Uterus (tissue), 4 donors: ENCODE measurements around the gene FOXP4. TPM values are rescaled to one million over a fixed set of nuclear protein-coding genes. Genes with fewer than 3 reads are reported as not detected.

ENCODE experiments used
- DNase-seq, 2 donors: peaks; one replicate each; pipeline ENCODE4 v3.0.0-alpha.2; 2019 to 2020
- H3K27ac ChIP-seq, 2 donors: fragments of 200-600 bp; sonication (generic); 1 replicate in 1 of 2; 2 replicates in 1 of 2; pipeline ENCODE4 v1.5.1; 2016 to 2018
- H3K27me3 ChIP-seq, 2 donors: fragments of 200-600 bp; sonication (generic); one replicate each; pipeline ENCODE4 v1.5.1; 2018 to 2019; ENCODE audit warnings: control low read depth in 1 of 2
- H3K36me3 ChIP-seq, 2 donors: fragments of 200-600 bp; sonication (generic); one replicate each; pipeline ENCODE4 v1.5.1; 2019; ENCODE audit warnings: control low read depth in 1 of 2
- H3K4me1 ChIP-seq, 2 donors: fragments of 200-600 bp; sonication (generic); one replicate each; pipeline ENCODE4 v1.5.1; 2018 to 2019; ENCODE audit warnings: control low read depth in 1 of 2
- H3K4me3 ChIP-seq, 2 donors: fragments of 200-600 bp; sonication (generic); 1 replicate in 1 of 2; 2 replicates in 1 of 2; pipeline ENCODE4 v1.5.1; 2018 to 2019; ENCODE audit warnings: mild to moderate bottlenecking in 1 of 2
- H3K9me3 ChIP-seq, 2 donors: fragments of 200-600 bp; sonication (generic); one replicate each; pipeline ENCODE4 v1.5.1; 2019; ENCODE audit warnings: control low read depth in 1 of 2
- CTCF ChIP-seq, 4 experiments: fragments of 200-600 bp in 2 of 4; fragments of 450-650 bp in 2 of 4; sonication (generic) in 2 of 4; IDR thresholded peaks; one replicate each; pipeline ENCODE4 v1.5.1; 2016 to 2019; ENCODE audit warnings: antibody characterized with exemption in 4 of 4, mild to moderate bottlenecking in 2 of 4, moderate library complexity in 1 of 4
- POLR2A ChIP-seq, 2 donors: fragments of 450-650 bp; IDR thresholded peaks; one replicate each; pipeline ENCODE4 v1.6.1; 2016; ENCODE audit warnings: antibody characterized with exemption in 2 of 2, mild to moderate bottlenecking in 1 of 2, moderate library complexity in 1 of 2
- intact Hi-C: fragments of 100-400 bp; cut with DNase I; formaldehyde crosslinking; loops from one replicate; pipeline ENCODE4 v1.15.1; 2023; ENCODE audit warnings: low total_unique reads
- total RNA-seq, 4 donors: library from RNA; depleted of rRNA in 3 of 4; stranded (reverse); fragments of >200 nt in 3 of 4; gene quantifications; one replicate each; pipeline versions ENCODE4 v1.1.0 to v1.2.4, GENCODE V29; 2014 to 2023
- donor health status: DM: yes; HTN: yes; CAD: no.

The FOXP4 gene
- total RNA-seq, 4 donors from 2014 or later: 3.8 to 50.1 (median 9.4) TPM

GRCh38 chr6:41512146-41512701, 34.0 kb upstream of the FOXP4 start:
- no peak for DNase-seq
- no peaks in the 10 kb centered on the region for H3K36me3 ChIP-seq
- H3K4me1 ChIP-seq: no peaks in the 10 kb centered on the region
- no peak for TF ChIP-seq POLR2A (IDR thresholded peaks at IDR 0.05)
- no peaks in the 10 kb centered on the region for H3K27me3 ChIP-seq
- intact Hi-C loops: no loop called here
- H3K27ac ChIP-seq: no peak overlapping the region
- no peak overlapping the region for H3K4me3 ChIP-seq
- no peaks in the 10 kb centered on the region for H3K9me3 ChIP-seq

GRCh38 chr6:41515995-41516394, 30.2 kb upstream of the FOXP4 start:
- Histone ChIP-seq H3K9me3 (no peaks in the 10 kb centered on the region), H3K4me3 (no peak overlapping the region), H3K27ac (no peak overlapping the region), H3K27me3 (no peaks in the 10 kb centered on the region), H3K4me1 (no peaks in the 10 kb centered on the region), H3K36me3 (no peaks in the 10 kb centered on the region)
- TF ChIP-seq CTCF (IDR thresholded peaks at IDR 0.05) (no peak), POLR2A (IDR thresholded peaks at IDR 0.05) (no peak)
- intact Hi-C loops: no loop called here
- no peak for DNase-seq

GRCh38 chr6:41518118-41518517, 28.1 kb upstream of the FOXP4 start:
- Histone ChIP-seq H3K36me3 (no peaks in the 10 kb centered on the region), H3K9me3 (no peaks in the 10 kb centered on the region), H3K27me3 (no peaks in the 10 kb centered on the region), H3K4me1 (peaks cover 0 to 5% of the 10 kb centered on the region in 2 donors), H3K4me3 (no peak overlapping the region), H3K27ac (no peak overlapping the region)
- intact Hi-C loops: no loop called here
- no peak for TF ChIP-seq CTCF (IDR thresholded peaks at IDR 0.05)
- TF ChIP-seq POLR2A (IDR thresholded peaks at IDR 0.05): no peak
- no peak for DNase-seq

- TF ChIP-seq POLR2A (IDR thresholded peaks at IDR 0.05): no peak
- H3K4me3 ChIP-seq: no peak overlapping the region
- intact Hi-C loops: no loop called here
These were observed 26.9 kb upstream of the FOXP4 start for GRCh38 chr6:41519305-41519744.

GRCh38 chr6:41519745-41520699, 26.2 kb upstream of the FOXP4 start:
- no peak overlapping the region for H3K27ac ChIP-seq
- no peak for TF ChIP-seq POLR2A (IDR thresholded peaks at IDR 0.05)
- no peak for TF ChIP-seq CTCF (IDR thresholded peaks at IDR 0.05)
- intact Hi-C loops: no loop called here
- peaks cover 0 to 5% of the 10 kb centered on the region in 2 donors for H3K4me1 ChIP-seq
- no peaks in the 10 kb centered on the region for H3K27me3 ChIP-seq
- no peak overlapping the region for H3K4me3 ChIP-seq
- no peaks in the 10 kb centered on the region for H3K36me3 ChIP-seq
- no peaks in the 10 kb centered on the region for H3K9me3 ChIP-seq
- DNase-seq: no peak

More at GRCh38 chr6:41519305-41519744, 26.9 kb upstream of the FOXP4 start:
- Histone ChIP-seq H3K4me1 (peaks cover 0 to 5% of the 10 kb centered on the region in 2 donors), H3K27ac (no peak overlapping the region), H3K9me3 (no peaks in the 10 kb centered on the region), H3K36me3 (no peaks in the 10 kb centered on the region), H3K27me3 (no peaks in the 10 kb centered on the region)
- no peak for DNase-seq
